SU-DHL-6 (cell line): ENCODE measurements around the gene FOXN3.

Experiments used
- CTCF ChIP-seq: fragments of 200-600 bp; sonication (generic); IDR thresholded peaks from one replicate; pipeline ENCODE4 v1.5.1; 2017; ENCODE audit warnings: antibody characterized with exemption, mild to moderate bottlenecking, low read length, moderate library complexity; ENCODE audit not compliant: insufficient read depth, poor library complexity, severe bottlenecking
- EZH2phosphoT487 ChIP-seq: fragments of 200-600 bp; sonication (generic), shearing (Covaris generic); conservative IDR thresholded peaks from 2 replicates; pipeline ENCODE4 v1.6.1; 2018; ENCODE audit warnings: mild to moderate bottlenecking, antibody characterized with exemption, low read length, moderate library complexity, mixed read lengths

GRCh38 chr14:89372512-89372883, 44.5 kb downstream of the FOXN3 start:
- TF ChIP-seq CTCF (no peak), EZH2phosphoT487 (no peak)
